HEK293 (cell line): ENCODE data around the gene IL12RB1.

Experiments used
- CTCF ChIP-seq: fragments of 450-650 bp; formaldehyde crosslinking; IDR thresholded peaks from 2 replicates; pipeline ENCODE4 v1.5.1; 2016; ENCODE audit warnings: missing biosample characterization, missing genetic modification characterization
- KLF7 ChIP-seq: fragments of 450-650 bp; formaldehyde crosslinking; IDR thresholded peaks from 2 replicates; pipeline ENCODE4 v1.5.1; 2016; ENCODE audit warnings: missing biosample characterization, missing genetic modification characterization, borderline replicate concordance
- RBAK ChIP-seq: fragments of 450-650 bp; formaldehyde crosslinking; IDR thresholded peaks from 2 replicates; pipeline ENCODE4 v1.5.1; 2016; ENCODE audit warnings: missing biosample characterization, missing genetic modification characterization
- SP2 ChIP-seq: fragments of 450-650 bp; formaldehyde crosslinking; IDR thresholded peaks from 2 replicates; pipeline ENCODE4 v1.5.1; 2016; ENCODE audit warnings: missing biosample characterization, missing genetic modification characterization
- ZBTB48 ChIP-seq: fragments of 450-650 bp; formaldehyde crosslinking; IDR thresholded peaks from 2 replicates; pipeline ENCODE4 v1.5.1; 2016; ENCODE audit warnings: missing biosample characterization, missing genetic modification characterization
- ZNF133 ChIP-seq: fragments of 450-650 bp; formaldehyde crosslinking; IDR thresholded peaks from 2 replicates; pipeline ENCODE4 v1.5.1; 2016; ENCODE audit warnings: missing biosample characterization, missing genetic modification characterization
- ZNF324 ChIP-seq: fragments of 450-650 bp; formaldehyde crosslinking; IDR thresholded peaks from 2 replicates; pipeline ENCODE4 v1.5.1; 2016; ENCODE audit warnings: missing biosample characterization, missing genetic modification characterization
- ZNF530 ChIP-seq: fragments of 450-650 bp; formaldehyde crosslinking; IDR thresholded peaks from 2 replicates; pipeline ENCODE4 v1.5.1; 2016; ENCODE audit warnings: low read depth, missing biosample characterization, missing genetic modification characterization
- ZNF580 ChIP-seq: fragments of 450-650 bp; formaldehyde crosslinking; IDR thresholded peaks from 2 replicates; pipeline ENCODE4 v1.5.1; 2016; ENCODE audit warnings: missing biosample characterization, missing genetic modification characterization
- ZNF747 ChIP-seq: fragments of 450-650 bp; formaldehyde crosslinking; IDR thresholded peaks from 2 replicates; pipeline ENCODE4 v1.5.1; 2016; ENCODE audit warnings: missing biosample characterization, missing genetic modification characterization
- ZNF768 ChIP-seq: fragments of 450-650 bp; formaldehyde crosslinking; IDR thresholded peaks from 2 replicates; pipeline ENCODE4 v1.5.1; 2018; ENCODE audit warnings: missing biosample characterization, mild to moderate bottlenecking, missing genetic modification characterization
- ZNF837 ChIP-seq: fragments of 450-650 bp; formaldehyde crosslinking; IDR thresholded peaks from 2 replicates; pipeline ENCODE4 v1.5.1; 2016; ENCODE audit warnings: missing biosample characterization, missing genetic modification characterization

- no peak for TF ChIP-seq CTCF (tag by site-specific recombination)
- no peak for TF ChIP-seq RBAK (tag by site-specific recombination)
- no peak for TF ChIP-seq ZNF837 (tag by site-specific recombination)
- TF ChIP-seq KLF7 (tag by site-specific recombination) = no peak
- TF ChIP-seq ZNF133 (tag by site-specific recombination) = no peak
- TF ChIP-seq ZNF324 (tag by site-specific recombination) = no peak
- no peak for TF ChIP-seq ZNF530 (tag by site-specific recombination)
- TF ChIP-seq ZNF768 (tag by site-specific recombination) = no peak
- TF ChIP-seq ZNF747 (tag by site-specific recombination) = no peak
- no peak for TF ChIP-seq SP2
- no peak for TF ChIP-seq ZNF580 (tag by site-specific recombination)
- TF ChIP-seq ZBTB48 (tag by site-specific recombination) = no peak
Observed at GRCh38 chr19:18072335-18072734, 14.4 kb downstream of the IL12RB1 start.
